ENCODE measurements around the gene ORAI3. TPM values are rescaled to one million over a fixed set of nuclear protein-coding genes. Genes with fewer than 3 reads are reported as not detected.

The ORAI3 gene
- total RNA-seq, 1 experiment from 2014 or later, result 9.0 TPM

- intact Hi-C loops (cut with micrococcal nuclease), result loop anchor here (10.0 kb wide), 1 partner anchor 707 kb away; no protein-coding TSS in a partner anchor
- H3K27ac ChIP-seq (ENCODE audit: low read depth, low read length), result no peak overlapping the region
- no peaks in the 10 kb centered on the region for H3K9me2 ChIP-seq (ENCODE audit: insufficient read depth)
- H4K20me1 ChIP-seq (ENCODE audit: insufficient read depth), result no peaks in the 10 kb centered on the region
- CTCF ChIA-PET, result no interaction called here
- DNase-seq (ENCODE audit: low read depth, low spot score) (no peak), ATAC-seq (no peak)
- BruUV-seq (replicated peaks), result no TSS peak
- TF ChIP-seq CEBPB (IDR thresholded peaks at IDR 0.05; ENCODE audit: low read depth) (no peak), EGR1 (IDR thresholded peaks at IDR 0.05; ENCODE audit: low read depth) (no peak), REST (IDR thresholded peaks at IDR 0.05; ENCODE audit: low read depth) (no peak), RAD21 (IDR thresholded peaks at IDR 0.05; ENCODE audit: low read depth) (no peak), ATF3 (IDR thresholded peaks at IDR 0.05) (no peak), POLR2A (IDR thresholded peaks at IDR 0.05; ENCODE audit: borderline replicate concordance, extremely low read depth, insufficient read depth, insufficient read length) (no peak)
- no peaks in the 10 kb centered on the region for H3K36me3 ChIP-seq (ENCODE audit: control insufficient read depth in 1 of 2, insufficient read depth in 2 of 2, low read length in 2 of 2)
- no peaks in the 10 kb centered on the region for H3K27me3 ChIP-seq (ENCODE audit: insufficient read depth, low read length)
- no peaks in the 10 kb centered on the region for H3K79me2 ChIP-seq (ENCODE audit: insufficient read depth, low read length)
- H3K4me3 ChIP-seq (replicated peaks in 1 of 2; ENCODE audit: low read depth in 1 of 2, low read length in 2 of 2), result no peak overlapping the region
- RAD21 ChIA-PET (ENCODE audit: low non-redundant PET in 1 of 2, low total read pairs in 2 of 2, uncharacterized antibody in 2 of 2, unreplicated experiment in 2 of 2), result no interaction called here
- H3K9ac ChIP-seq (ENCODE audit: low read length), result no peak overlapping the region
- peaks cover 0 to 14% of the 10 kb centered on the region in 2 experiments; a peak in 3 of 4 replicates for H3K4me1 ChIP-seq (ENCODE audit: control insufficient read depth in 1 of 2, insufficient read depth in 2 of 2, low read length in 2 of 2)
- no peak overlapping the region for H3K4me2 ChIP-seq (ENCODE audit: low read length)
- POLR2A ChIA-PET, result no interaction called here
- H2AFZ ChIP-seq (ENCODE audit: low read depth, low read length, poor library complexity, severe bottlenecking), result no peak overlapping the region
- no peaks in the 10 kb centered on the region for H3K9me3 ChIP-seq (ENCODE audit: control insufficient read depth in 1 of 2, insufficient read depth in 1 of 2, low read depth in 1 of 2, low read length in 2 of 2)
These were observed 38.8 kb downstream of the ORAI3 start for GRCh38 chr16:30987581-30988190.
